NCI-H82 (cell line): ENCODE results near the gene WDR38.

Source experiments
- DNase-seq: peaks from one replicate; lab custom pipeline; 2025; lab: John Stamatoyannopoulos, UW

WDR38 gene, protein sequence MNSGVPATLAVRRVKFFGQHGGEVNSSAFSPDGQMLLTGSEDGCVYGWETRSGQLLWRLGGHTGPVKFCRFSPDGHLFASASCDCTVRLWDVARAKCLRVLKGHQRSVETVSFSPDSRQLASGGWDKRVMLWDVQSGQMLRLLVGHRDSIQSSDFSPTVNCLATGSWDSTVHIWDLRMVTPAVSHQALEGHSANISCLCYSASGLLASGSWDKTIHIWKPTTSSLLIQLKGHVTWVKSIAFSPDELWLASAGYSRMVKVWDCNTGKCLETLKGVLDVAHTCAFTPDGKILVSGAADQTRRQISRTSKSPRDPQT

GRCh38 chr9:124852829-124853531 lies at the start of gene WDR38:
TSS of gene WDR38 (plus strand) at chr9:124853460. CDS start at chr9:124853532, 72 bp downstream.
- peak; percentile 76 for DNase-seq

DNA sequence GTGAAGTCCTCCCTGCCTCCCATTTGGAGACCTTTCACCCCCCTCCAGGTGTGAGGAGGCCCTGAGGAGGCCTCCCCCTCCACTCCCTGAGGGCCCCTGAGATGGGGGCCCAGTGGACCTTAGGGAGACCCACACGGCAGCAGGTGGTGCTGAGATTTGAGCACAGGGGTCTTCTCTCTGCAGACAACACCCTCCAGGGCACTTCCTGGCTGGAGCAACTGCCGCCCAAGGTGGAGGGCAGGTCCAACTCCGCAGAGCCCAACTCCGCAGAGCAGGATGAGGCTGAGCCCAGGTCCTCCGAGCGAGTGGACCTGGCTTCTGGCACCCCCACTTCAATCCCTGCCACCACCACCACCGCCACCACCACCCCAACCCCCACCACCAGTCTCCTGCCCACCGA lies 49.3 kb upstream of the WDR38 start:
- no peak for DNase-seq

GRCh38 chr9:124805186-124805585 lies 48.1 kb upstream of the WDR38 start:
- no peak for DNase-seq

DNA sequence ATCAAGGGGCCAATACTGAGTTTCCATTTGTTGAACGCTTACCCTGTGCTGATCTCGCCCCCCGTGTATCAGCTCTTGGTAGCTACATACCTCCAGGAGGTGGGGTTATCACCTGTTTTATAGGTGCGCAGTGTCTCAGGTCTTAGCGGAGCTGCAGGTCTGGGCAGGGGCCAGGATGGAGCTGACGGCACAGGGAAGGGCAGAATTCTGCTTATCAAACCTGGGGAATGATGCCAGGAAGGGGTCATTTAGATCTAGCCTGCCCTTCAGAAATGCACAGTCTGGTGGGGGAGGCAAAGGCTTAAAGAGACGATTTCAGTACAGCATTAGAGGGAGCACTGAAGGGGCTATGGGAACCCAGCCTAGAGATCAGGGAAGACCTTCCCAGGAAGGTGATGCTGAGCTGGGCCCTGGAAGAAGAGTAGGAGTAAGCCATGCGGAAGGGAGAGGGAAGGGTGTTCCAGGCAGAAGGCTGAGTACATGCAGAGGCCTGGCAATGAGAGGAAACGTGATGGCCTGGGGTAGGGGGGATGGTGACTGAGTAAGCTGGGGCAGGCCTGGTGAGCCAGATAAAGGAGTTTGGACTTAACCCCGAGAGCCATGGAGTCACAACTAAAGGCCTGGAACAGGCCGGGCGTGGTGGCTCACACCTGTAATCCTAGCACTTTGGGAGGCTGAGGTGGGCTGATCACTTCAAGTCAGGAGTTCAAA lies 44.9 kb upstream of the WDR38 start:
- no peak for DNase-seq

DNA sequence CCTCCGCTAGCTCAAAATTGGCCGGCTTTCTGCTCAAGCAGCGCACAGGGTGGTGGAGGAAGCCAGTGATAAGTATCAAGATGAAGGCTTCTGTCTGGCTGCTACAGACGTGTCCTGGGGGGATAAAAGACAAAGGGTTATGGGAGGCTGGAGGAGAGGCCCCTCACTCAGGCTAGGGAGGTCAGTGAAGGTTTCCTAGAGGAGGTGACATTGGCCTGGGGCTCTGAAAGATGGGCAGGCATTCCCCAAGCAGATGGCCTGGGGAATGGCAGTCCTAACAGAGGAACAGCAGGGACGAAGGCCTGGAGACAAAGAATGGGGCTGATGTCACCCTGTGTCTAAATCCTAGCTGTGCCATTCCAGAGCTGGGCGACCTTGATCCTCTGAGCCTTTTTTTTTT lies 44.0 kb upstream of the WDR38 start:
- no peak for DNase-seq

- DNase-seq = no peak
Observed at GRCh38 chr9:124809741-124810500, 43.3 kb upstream of the WDR38 start.

DNA sequence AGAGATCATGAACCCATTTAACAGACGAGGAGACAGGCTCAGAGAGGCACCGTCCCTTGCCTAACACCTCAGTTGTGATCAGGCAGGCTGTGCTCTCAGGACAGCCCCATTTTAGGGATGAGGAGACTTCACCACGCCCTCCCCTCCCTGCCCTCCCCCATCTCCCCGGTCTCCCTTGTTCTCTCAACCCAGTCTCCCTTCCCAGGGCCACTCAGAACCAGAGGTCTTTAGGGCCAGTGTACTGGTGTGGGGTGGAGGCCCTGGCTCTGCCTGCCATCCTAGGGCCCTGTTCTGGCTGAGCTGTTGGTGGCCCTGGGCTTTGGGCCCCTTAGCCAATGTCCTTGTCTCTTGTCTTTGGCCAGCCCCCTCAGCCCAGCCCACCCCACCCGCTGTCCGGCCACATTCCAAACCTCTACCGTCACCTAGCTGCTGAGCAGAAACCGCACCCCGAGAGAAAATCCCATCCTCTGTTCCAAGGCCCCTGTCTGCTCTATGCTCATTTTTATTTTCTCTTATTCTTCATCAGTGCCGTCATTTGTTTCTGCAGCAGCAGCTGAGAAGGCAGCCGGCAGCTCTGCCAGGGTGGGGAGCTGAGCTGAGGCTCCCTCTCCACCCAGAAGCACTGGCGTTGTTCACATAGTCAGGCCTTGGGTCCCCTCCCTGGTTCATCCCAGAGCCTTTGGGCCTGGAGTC lies 42.5 kb upstream of the WDR38 start:
- DNase-seq = no peak

GRCh38 chr9:124812441-124812876 lies 40.8 kb upstream of the WDR38 start:
- no peak for DNase-seq

DNA sequence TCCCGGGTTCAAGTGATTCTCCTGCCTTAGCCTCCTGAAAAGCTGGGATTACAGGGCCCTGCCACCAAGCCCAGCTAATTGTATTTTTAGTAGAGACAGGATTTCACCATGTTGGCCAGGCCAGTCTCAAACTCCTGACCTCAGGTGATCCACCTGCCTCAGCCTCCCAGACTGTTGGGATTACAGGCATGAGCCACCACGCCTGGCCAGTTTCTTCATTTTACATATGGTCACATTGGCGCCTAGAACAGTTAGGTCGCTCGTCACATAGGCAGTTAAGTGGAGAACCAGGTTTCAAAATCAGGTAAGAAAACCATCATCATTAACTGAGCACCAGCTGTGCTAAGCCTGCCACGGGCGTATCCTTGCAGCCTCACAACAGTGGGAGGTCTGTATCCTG lies 40.2 kb upstream of the WDR38 start:
- no peak for DNase-seq

- peak; percentile 52 for DNase-seq
Observed at GRCh38 chr9:124813501-124814163, 39.6 kb upstream of the WDR38 start.

- DNase-seq = no peak
Observed at GRCh38 chr9:124814164-124814535, 39.1 kb upstream of the WDR38 start.

DNA sequence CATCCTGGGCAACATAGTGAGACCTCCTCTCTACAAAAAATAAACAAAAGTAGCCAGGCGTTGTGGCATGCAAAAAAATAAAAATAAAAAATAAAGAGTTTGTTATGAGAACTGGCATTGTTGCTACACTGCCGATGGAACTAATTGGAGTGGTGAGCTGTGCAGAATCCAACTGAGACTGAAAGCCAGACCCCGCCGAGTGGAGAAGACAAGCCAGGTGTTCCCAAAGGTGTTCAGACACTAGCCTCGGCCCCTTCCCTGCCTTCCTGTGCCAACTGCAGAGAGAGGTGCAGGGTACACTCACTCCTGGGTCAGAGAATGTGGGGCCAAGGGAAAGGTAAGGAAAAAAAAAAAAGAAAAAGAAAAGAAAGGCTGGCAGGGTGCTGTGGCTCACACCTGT lies 37.7 kb upstream of the WDR38 start:
- DNase-seq = no peak

- no peak for DNase-seq
Observed at GRCh38 chr9:124818431-124819281, 34.6 kb upstream of the WDR38 start.

DNA sequence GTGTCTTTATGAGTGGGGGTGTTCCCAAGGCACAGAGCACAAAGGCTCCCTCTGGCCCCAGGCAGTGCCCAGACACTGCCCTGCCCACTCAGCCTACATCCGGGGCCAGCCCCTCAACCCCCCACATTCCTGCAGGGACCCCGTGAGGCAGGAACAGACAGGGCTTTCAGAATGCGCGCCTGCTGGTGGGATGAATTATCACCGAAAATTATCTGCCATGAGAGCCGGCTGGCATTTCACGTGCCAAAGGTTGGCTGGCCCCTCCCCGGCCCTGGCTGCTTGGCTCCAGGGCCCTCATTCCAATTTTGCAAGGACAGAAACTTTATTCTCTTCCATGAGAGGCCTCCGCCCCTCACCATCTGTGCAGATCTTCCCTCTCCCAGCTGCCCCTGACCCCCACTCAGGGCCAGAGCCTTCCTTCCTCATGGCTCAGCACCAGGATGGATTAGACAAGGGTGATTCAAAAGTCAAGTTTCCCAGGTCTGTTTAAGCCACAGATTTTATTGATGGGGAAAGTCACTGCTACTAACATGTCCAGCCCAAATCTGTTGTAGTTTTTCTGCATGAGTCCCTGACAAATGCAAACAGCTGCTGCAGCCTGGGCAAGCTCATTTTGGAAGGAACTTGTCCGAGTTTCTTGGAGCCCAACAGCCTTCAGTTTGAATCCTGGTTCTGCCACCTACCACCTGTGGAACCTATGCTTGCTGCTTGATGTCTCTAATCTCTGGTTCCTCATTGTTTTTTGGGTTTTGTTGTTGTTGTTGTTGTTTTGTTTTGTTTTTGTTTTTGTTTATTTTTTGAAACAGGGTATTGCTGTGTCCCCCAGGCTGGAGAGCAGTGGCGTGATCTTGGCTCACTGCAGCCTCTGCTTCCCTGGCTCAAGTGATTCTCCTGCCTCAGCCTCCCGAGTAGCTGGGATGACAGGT lies 32.3 kb upstream of the WDR38 start:
- DNase-seq = peak; percentile 69

DNA sequence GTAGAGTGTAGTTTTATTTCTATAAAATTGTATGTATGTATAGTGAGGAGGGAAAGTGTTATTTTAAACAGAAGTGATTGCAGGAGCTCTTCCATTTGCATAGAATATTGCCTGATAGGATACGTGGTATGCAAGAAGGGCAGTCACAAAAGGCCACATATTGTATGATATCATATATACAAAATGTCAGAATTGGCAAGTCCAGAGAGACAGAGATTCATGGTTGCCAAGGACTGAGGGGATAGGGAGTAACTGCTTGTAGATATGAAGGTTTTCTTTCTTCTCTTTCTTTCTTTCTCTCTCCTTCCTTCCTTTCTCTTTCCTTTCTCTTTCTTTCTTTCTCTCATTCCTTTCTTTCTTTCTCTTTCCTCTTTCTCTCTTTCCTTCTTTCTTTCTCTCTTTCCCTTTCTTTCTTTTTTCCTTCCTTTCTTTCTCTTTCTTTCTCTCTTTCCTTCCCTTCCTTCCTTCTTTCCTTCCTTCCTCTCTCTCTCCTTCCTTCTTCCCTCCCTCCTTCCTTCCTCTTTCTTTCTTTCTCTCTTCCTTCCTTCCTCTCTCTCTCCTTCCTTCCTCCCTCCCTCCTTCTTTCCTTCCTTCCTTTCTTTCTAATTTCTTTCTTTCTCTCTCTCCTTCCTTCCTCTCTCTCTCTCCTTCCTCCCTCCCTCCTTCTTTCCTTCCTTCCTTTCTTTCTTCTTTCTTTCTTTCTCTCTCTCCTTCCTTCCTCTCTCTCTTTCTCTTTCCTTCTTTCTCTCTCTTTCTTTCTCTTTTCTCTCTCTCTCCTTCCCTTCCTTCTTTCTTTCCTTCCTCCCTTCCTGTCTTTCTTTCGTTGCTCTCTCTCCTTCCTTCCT lies 24.5 kb upstream of the WDR38 start:
- DNase-seq = no peak

DNA sequence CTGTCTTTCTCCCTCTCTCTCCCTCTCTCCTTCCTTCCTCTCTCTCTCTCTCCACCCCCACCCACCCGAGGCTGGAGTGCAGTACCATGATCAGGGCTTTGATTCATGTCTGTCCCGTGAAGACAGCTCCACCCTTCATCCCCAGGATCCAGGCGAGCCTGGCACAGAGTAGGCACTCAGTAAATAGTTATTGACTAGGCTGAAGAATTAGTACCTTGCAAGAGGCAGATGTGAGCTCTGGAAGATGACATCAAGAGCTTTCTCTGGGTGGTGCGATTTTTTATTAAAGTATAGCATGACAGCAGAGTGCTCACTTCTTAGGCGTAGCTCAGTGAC lies 24.0 kb upstream of the WDR38 start:
- no peak for DNase-seq

DNA sequence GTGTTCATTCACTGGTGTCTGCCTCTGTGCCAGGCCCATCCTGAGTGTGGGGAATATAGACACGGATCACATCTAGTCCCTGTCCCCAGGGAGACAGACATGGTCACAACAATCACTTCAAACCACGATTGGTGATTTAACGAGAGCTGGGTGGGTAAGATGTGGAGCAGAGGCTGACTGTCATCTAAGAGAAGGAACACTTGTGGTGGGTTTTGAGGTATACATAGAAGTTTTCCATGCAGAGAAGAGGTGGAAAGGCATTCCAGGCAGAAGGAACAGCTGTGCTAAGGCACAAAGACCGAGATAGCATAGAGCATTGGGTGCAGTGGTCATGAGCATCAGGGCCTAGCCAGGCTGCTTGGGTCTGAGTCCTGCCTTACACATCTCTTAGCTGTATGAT lies 22.7 kb upstream of the WDR38 start:
- no peak for DNase-seq

DNA sequence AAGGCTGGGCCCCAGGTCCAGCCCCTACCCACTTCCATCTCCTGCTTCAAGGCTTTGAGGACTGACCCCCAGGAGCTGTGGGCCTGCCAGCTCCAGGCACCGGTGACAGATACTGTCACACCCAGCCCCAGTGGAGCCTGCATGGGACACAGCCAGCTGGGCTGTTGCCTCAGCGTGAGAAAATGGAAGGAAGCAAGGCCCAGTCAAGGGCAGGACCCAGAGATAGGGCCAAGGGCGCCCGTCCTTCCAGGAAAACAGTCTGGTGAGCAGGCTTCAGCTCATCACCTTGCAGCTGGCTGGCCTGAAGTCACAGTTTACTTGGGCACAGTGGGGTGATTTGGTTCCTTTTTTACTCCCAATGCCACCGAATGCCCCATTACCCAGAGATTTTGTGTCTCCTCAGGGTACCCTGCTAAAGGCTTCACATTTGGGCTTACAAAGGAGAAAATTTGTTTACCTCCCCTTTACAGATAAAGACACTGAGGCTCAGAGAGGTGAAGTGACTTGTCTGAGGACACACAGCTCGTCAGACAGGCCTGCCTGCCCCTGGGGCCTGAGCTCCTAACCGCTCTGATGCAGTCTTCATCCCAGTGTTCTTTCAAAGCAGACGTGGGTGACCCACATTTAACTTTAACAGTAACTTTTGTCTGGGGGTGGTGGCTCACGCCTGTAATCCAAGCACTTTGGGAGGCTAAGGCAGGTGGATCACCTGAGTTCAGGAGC lies 21.5 kb upstream of the WDR38 start:
- DNase-seq = no peak
